CD1c-positive myeloid dendritic cell (primary cell): ENCODE data around the gene ZNF8.
A peak's percentile ranks its signal among the peaks of the same experiment; 100 is the strongest.
"Not testable (repeated sequence)": the region's sequence is repeated elsewhere in the genome, so short reads cannot be mapped to it uniquely, and the experiment has no call there.

Experiments
- DNase-seq: peaks from one replicate; pipeline ENCODE4 v3.0.0-alpha.2; 2016; ENCODE audit errors: extremely low spot score

ZNF8 gene

DNA sequence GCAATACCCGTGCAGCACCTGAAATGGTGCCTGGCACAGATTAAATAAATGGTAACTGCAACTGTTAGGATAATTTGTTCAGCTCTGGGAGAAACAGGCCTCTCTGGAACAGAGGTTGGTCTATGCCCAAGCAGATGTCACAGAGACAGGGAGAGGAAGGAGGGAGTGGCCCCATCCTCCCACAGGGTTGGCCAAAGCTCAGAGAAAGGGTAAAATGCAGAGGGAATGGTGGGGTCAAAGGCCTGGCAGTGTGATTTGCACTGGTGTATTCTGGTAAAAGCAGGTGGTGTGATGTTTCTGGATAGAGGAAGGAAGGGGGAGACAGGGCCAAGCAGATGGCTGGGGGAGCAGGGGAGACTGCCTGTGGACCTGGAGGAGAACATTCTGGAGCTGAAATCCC lies 57.5 kb downstream of the ZNF8 start:
- DNase-seq = no peak

DNA sequence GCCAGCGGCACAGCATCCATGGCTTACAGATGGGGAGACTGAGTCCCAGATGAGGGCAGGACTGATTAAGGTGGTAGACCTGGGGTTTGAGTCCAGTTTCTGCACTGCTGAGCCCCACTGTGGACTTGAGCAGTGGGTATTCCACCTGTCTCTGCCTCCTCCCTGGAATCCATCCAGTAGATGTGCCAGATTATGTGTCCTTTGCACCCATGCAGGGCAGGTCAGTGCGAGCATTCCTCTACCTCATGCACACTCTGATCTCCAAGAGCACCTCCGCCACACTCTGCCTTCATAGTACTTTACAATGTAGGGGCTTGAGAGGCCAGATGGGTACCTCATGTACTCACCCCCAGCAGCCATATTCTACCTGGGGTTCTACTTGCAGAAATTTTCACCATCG lies 58.1 kb downstream of the ZNF8 start:
- DNase-seq = no peak

DNA sequence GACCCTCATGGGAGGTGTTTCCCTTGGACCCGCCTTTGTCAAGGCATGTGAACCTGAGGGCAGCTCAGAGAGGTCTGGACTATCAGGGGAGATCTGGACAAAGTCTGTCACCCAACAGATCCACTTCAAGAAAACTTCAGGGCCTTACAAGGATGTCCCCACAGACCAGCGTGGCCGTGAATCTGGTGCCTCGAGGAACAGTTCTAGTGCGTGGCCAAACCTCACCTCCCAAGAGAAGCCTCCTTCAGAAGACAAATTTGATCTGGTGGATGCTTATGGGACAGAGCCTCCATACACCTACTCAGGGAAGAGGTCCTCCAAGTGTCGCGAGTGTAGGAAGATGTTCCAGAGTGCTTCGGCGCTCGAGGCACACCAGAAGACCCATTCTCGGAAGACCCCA lies 59.6 kb downstream of the ZNF8 start:
- DNase-seq = no peak

DNA sequence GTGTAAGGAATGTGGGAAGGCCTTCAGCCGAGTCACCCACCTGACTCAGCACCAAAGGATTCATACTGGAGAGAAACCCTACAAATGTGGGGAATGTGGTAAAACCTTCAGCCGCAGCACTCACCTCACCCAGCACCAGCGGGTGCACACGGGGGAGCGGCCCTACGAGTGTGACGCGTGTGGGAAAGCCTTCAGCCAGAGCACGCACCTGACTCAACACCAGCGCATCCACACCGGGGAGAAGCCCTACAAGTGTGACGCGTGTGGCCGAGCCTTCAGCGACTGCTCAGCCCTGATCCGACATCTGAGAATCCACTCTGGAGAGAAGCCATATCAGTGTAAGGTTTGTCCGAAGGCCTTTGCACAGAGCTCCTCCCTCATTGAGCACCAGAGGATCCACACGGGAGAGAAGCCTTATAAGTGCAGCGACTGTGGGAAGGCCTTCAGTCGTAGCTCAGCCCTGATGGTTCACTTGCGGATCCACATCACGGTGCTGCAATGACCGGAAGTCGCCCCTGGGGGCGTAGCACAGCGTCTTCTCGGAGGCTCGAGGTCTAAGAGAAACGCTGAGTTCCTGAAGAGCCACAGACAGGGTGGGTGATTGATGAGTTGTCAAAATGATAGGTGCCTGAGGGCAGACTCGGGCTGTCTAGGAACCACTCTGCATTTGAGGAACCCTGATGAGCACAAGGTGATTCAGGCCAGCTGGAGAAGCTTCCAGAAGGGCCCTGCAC lies 60.2 kb downstream of the ZNF8 start:
- no peak for DNase-seq

DNA sequence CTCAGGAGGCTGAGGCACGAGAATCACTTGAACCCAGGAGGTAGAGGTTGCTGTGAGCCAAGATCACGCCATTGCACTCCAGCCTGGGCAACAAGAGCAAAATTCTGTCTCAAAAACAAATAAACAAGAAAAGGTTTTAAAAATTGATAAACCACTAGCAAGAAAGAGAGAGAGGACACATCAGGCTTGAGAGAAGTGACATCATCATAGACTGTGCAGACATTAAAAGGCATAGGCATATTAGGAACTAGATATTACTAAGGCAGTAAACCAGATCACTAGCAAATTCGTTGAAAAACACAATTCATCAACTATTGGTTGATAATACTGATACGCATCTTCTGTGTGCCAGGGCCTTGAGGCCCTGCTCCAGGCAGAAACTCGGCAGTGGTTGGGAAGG lies 66.8 kb downstream of the ZNF8 start:
- no peak for DNase-seq

DNA sequence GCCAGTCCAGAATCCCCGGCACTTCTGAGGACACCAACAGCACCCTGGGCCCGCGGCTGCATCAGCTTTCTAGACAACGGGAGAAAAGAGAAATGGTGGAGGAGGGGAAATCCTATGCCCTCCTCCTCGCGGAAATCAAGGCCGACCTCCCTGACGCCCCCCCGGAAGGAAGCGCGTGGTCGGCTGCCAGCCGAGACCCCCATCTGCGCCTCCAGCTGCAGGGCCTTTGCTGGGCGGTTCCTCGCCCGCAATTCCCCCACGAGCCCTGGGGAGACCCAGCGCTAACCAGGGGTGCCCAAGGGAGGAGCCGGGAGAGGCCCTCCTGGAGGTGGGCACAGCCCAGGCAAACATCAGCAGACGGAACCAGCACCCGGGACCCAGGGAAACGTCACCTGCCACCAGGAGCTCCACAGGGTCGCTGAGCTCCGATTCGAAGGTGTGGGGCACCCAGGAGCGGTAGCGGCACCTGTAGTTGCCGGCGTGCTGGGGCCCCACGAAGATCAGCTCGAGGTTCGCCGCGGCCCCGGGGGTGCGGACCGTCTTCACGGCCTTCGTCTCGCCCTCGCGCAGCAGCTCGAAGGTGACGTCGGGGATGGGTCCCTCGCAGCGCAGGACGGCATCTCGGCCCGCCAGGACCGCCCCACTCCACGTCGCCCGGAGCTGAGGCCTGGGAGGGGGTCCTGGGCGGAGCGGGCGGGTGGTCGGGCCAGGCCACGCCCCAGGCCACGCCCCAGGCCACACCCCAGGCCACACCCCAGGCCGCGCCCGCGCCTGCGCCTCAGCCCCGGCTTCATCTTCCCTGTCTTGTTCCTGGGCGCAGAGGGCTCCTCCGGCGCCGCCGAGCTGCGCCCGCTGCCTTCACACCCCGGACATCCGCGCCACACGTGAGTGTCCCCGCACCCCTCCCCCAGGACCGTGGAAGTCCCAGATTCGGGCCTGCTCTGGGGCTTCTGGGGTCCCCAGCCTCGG lies 68.5 kb downstream of the ZNF8 start:
- peak; percentile 82 for DNase-seq

DNA sequence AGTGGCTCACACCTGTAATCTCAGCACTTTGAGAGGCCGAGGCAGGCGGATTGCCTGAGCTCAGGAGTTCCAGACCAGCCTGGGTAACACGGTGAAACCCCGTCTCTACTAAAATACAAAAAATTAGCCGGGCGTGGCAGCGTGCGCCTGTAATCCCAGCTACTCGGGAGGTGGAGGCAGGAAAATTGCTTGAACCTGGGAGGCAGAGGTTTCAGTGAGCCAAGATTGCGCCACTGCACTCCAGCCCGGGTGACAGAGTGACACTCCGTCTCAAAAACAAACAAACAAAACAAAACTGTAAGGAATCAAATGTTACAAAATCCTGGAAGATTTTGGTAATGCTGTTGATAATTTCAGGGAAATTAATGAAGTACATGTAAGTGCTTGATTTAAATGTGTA lies 69.3 kb downstream of the ZNF8 start:
- DNase-seq = not testable (repeated sequence)

DNA sequence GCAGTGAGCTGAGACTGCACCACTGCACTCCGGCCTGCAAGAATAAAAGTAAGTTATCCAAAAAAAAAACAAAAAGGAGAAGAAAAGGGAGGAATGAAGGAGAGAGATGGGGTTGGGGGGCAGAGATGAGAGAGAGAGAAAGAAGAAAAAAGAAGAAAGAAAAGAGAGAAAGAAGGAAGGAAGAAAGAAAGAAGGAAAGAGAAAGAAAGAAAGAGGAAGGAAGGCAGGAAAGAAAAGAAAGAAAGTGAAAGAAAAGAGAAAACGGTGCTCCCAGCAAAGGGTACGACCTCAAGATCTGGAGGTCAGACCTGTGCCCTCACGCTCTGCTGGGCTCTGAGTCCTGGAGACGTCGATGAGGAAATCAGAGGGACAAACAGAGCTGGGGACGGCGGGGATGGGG lies 70.8 kb downstream of the ZNF8 start:
- no peak for DNase-seq

DNA sequence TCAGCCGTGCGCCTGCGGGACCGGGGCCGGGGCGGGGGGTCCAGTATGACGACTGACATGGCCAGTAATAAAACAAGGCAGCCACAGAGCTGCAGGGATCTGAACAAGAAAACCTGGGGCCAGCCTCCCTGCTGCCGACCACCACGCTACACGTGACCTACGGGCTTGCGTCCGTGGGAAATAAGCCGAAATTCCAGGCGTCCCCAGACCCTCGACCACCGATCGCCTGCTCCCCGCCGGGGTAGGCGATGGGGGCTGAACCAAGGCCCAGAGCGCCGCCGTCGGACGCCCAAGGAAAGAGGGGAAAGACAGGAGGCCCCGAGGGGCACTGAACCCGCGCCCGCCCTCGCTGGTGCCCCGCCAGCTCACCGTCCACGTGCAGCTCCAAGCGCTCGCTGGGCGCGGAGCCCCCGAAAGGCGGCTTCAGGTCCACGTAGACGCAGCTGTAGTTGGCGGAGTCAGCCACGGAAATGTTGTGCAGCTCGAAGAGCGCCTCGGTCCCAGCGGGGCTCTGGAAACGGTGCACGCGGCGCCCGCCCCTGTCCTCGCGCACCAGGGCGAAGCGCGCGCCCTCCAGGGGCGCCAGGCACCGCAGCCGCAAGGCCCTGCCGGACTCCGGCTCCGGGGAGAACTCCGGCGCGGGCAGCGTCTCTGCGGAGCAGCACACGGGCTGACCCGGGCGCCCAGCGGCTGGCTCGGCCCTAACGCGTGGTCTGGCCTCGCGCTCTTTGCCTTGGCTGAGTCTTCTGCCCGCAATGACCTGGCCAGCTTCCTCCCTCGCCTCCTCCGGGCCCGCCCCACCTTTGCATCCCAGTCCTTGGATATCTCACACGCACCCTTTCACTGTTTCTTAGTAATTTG lies 71.5 kb downstream of the ZNF8 start:
- DNase-seq = no peak

DNA sequence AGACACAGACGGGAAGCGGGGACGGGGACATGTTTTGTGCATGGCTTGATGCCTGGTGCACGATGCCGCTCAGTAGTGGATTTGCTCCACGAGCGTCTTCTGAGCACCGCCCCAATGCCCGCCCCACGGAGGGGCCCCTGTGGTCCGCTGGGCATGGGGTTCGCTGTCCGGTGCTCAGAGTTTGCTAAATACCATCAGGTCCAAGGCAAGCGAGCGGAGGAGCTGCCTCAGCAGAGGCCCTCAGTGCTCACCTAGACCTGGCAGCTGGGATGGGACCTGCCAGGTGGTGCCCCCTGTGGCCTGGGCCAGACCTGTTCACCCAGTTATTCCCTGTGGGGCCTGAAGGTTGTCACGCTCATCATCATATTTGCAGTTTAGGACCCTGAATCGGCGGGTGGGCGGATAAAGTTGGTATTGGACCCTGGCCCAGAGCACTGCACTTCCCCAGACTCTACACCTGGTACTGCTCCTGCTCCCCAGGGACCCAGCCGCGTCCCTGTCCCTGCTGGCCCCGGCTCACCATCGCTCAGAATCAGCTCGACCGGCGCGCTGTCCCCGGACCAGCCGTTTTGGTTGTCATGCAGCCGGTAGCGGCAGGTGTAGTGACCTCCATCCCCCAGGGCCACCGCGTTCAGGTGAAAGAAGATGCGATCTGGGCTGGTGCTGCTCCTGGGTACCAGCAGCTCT lies 72.3 kb downstream of the ZNF8 start:
- DNase-seq = no peak

DNA sequence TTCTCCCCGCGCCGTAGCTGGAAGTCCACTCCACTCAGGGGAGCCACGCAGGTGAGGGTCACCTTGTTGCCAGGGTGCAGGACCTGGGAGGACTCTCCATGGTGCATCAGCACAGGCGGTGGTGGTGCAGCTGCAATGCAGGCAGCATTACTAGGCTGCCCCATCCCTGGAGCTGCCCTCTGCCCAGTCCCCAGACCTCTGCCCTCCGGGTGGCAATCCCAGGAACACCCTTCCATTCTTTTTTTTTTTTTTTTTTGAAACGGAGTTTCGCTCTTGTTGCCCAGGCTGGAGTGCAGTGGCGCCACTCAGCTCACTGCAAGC lies 72.8 kb downstream of the ZNF8 start:
- DNase-seq = no peak

DNA sequence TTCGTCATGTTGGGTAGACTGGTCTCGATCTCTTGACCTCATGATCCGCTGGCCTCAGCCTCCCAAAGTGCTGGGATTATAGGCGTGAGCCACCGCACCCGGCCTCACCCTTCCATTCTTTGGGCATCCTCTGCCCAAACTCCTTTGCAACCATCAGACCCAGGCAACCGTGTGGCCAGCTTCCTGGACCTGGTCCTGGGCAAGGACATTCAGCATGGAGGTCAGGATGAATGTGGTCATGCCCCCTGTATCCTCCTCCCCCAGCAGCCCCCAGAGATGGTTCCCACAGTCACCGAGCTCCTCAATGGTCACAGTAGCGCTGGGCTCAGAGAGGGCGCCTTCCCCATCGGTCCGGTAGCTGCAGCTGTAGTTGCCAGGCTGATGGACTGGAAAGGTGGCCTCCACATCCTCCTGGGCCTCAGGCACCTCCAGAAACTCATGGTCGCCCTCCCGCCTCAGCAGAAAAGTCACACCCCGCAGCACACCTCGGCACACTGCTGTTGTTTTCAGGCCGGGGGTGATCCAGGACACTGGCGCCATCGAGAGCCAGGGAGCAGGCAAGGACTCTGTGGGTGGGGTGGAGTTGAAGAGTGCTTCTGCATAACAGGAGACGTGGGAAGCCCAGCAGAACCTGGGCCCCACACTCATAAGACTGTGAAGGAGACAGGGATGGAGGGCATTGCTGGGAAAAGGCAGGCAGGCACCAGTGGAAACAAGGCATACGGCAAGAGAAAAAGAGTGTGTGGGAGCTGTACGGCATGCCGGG lies 73.4 kb downstream of the ZNF8 start:
- no peak for DNase-seq
